Airway epithelial cell (primary cell): ENCODE results near the gene COPS3. TPM values are rescaled to one million over a fixed set of nuclear protein-coding genes. Genes with fewer than 3 reads are reported as not detected.

Experiments used
- total RNA-seq: library from RNA; depleted of rRNA; stranded (reverse); fragments of >200 nt; gene quantifications from 2 replicates; pipeline ENCODE4 v1.2.3, GENCODE V29; 2015

The COPS3 gene
- 86.4 and 91.1 TPM in 2 replicates for total RNA-seq

GRCh38 chr17:17280613-17281549 lies at the start of gene COPS3:
Gene COPS3, minus strand, starts transcription at chr17:17281246. Its CDS starts 60 bp downstream, at chr17:17281186.

GRCh38 chr17:17303010-17303846 lies 22.2 kb upstream of the COPS3 start, which contains the start of gene NT5M:
Gene NT5M, plus strand, starts transcription at chr17:17303373. Its CDS starts 178 bp downstream, at chr17:17303551.

GRCh38 chr17:17237026-17237799 lies 43.8 kb downstream of the COPS3 start, which contains the start of gene FLCN:
Gene FLCN, minus strand, starts transcription at chr17:17237168. Its CDS starts 9,031 bp downstream, at chr17:17228137.

GRCh38 chr17:17206124-17206912 lies 74.7 kb downstream of the COPS3 start, which contains the start of gene PLD6:
Gene PLD6, minus strand, starts transcription at chr17:17206333. Its CDS starts 47 bp downstream, at chr17:17206286.

Other genes starting within 250 kb of the COPS3 start
- 134 and 158 TPM in 2 replicates for gene MPRIP, start 238.8 kb downstream of the COPS3 start, total RNA-seq
- 0.88 and 2.8 TPM in 2 replicates for gene PLD6, start 74.9 kb downstream of the COPS3 start, total RNA-seq
- 9.1 and 13.5 TPM in 2 replicates for gene FLCN, start 44.1 kb downstream of the COPS3 start, total RNA-seq
- 0.14 and 2.1 TPM in 2 replicates for gene NT5M, start 22.1 kb upstream of the COPS3 start, total RNA-seq
- gene MED9, start 195.8 kb upstream of the COPS3 start, total RNA-seq, result 7.6 and 12.8 TPM in 2 replicates
- 0.42 and 0.85 TPM in 2 replicates for gene RASD1, start 215.1 kb upstream of the COPS3 start, total RNA-seq